Esophagus muscularis mucosa (tissue), 4 donors: ENCODE data around the gene SOX21. TPM values are rescaled to one million over a fixed set of nuclear protein-coding genes. Genes with fewer than 3 reads are reported as not detected.
A peak's percentile ranks its signal among the peaks of the same experiment; 100 is the strongest.
"Not testable (repeated sequence)": the region's sequence is repeated elsewhere in the genome, so short reads cannot be mapped to it uniquely, and the experiment has no call there.

ENCODE experiments used
- DNase-seq: peaks from one replicate; pipeline ENCODE4 v3.0.0-alpha.2; 2017; ENCODE audit errors: extremely low spot score
- H3K27ac ChIP-seq, 4 donors: fragments of 200-600 bp; sonication (generic); replicated peaks in 1 of 4; 1 replicate in 3 of 4; 2 replicates in 1 of 4; pipeline ENCODE4 v1.5.1; 2016 to 2019; ENCODE audit warnings: mild to moderate bottlenecking in 1 of 4
- H3K27me3 ChIP-seq, 4 donors: fragments of 200-600 bp; sonication (generic); one replicate each; pipeline versions ENCODE4 v1.5.1 to v1.6.0; 2016 to 2019
- H3K36me3 ChIP-seq, 4 donors: fragments of 200-600 bp; sonication (generic); one replicate each; pipeline ENCODE4 v1.5.1; 2016 to 2019
- H3K4me1 ChIP-seq, 4 donors: fragments of 200-600 bp; sonication (generic); one replicate each; pipeline ENCODE4 v1.5.1; 2016 to 2019
- H3K4me3 ChIP-seq, 4 donors: fragments of 200-600 bp; sonication (generic); 1 replicate in 2 of 4; 2 replicates in 2 of 4; pipeline ENCODE4 v1.5.1; 2016 to 2019; ENCODE audit warnings: mild to moderate bottlenecking in 4 of 4, moderate library complexity in 1 of 4
- H3K9me3 ChIP-seq, 4 donors: fragments of 200-600 bp; sonication (generic); 1 replicate in 3 of 4; 2 replicates in 1 of 4; pipeline ENCODE4 v1.5.1; 2016 to 2019
- CTCF ChIP-seq, 3 experiments: fragments of 200-600 bp in 2 of 3; fragments of 450-650 bp in 1 of 3; sonication (generic) in 2 of 3; IDR thresholded peaks; one replicate each; pipeline ENCODE4 v1.5.1; 2017 to 2019; ENCODE audit warnings: antibody characterized with exemption in 3 of 3, mild to moderate bottlenecking in 2 of 3, moderate library complexity in 1 of 3
- EP300 ChIP-seq: sonication (generic); formaldehyde crosslinking; IDR thresholded peaks from one replicate; pipeline ENCODE4 v1.6.1; 2017; ENCODE audit warnings: antibody characterized with exemption
- POLR2A ChIP-seq: fragments of 450-650 bp; IDR thresholded peaks from one replicate; pipeline ENCODE4 v1.6.1; 2017; ENCODE audit warnings: antibody characterized with exemption, moderate library complexity, mild to moderate bottlenecking, low read depth
- POLR2AphosphoS5 ChIP-seq, 2 donors: sonication (generic); formaldehyde crosslinking; IDR thresholded peaks; one replicate each; pipeline ENCODE4 v1.6.1; 2017; ENCODE audit warnings: antibody characterized with exemption in 2 of 2
- WGBS: methylation state at CpG from one replicate; pipeline ENCODE4 v1.1.5; 2018; 5-methylcytosine and 5-hydroxymethylcytosine counted together
- intact Hi-C: fragments of 100-400 bp; cut with DNase I; formaldehyde crosslinking; loops from one replicate; pipeline ENCODE4 v1.15.1; 2023
- total RNA-seq, 4 donors: library from RNA; depleted of rRNA; stranded (reverse); fragments of >200 nt; gene quantifications; one replicate each; pipeline versions ENCODE4 v1.1.0 to v1.2.1, GENCODE V29; 2016

Gene SOX21
- total RNA-seq, 4 donors from 2014 or later: not detected

- 45% methylated on average over 9 of the region's 9 CpGs for WGBS
- intact Hi-C loops: no loop called here
Measured at GRCh38 chr13:94722609-94723345, 10.4 kb upstream of the SOX21 start.

GRCh38 chr13:94718697-94719096 lies 6.4 kb upstream of the SOX21 start:
- H3K4me3 ChIP-seq, H3K4me1 ChIP-seq, H3K9me3 ChIP-seq, intact Hi-C loops, H3K36me3 ChIP-seq, DNase-seq, H3K27ac ChIP-seq: not testable (repeated sequence)
- 95% methylated on average over 1 of the region's 1 CpG for WGBS
- peaks cover 0 to 73% (median 1%) of the 10 kb centered on the region in 4 donors for H3K27me3 ChIP-seq

More at GRCh38 chr13:94722609-94723345, 10.4 kb upstream of the SOX21 start:
- Histone ChIP-seq H3K27ac (no peak overlapping the region), H3K4me1 (no peaks in the 10 kb centered on the region), H3K9me3 (peaks cover 0 to 17% (median 8%) of the 10 kb centered on the region in 4 donors), H3K4me3 (no peak overlapping the region), H3K36me3 (no peaks in the 10 kb centered on the region), H3K27me3 (peaks cover 0 to 50% (median 0%) of the 10 kb centered on the region in 4 donors)
- TF ChIP-seq CTCF (IDR thresholded peaks at IDR 0.05) (no peak), POLR2AphosphoS5 (IDR thresholded peaks at IDR 0.05) (no peak), EP300 (no peak), POLR2A (no peak)
- DNase-seq: no peak

GRCh38 chr13:94717916-94718315 lies 5.6 kb upstream of the SOX21 start:
- 82% methylated on average over 4 of the region's 4 CpGs for WGBS
- peaks cover 6 to 7% (median 7%) of the 10 kb centered on the region in 4 donors for H3K4me1 ChIP-seq
- no peak for DNase-seq
- H3K36me3 ChIP-seq: no peaks in the 10 kb centered on the region
- no peak overlapping the region for H3K4me3 ChIP-seq
- no peaks in the 10 kb centered on the region for H3K9me3 ChIP-seq
- no peak for TF ChIP-seq EP300
- TF ChIP-seq POLR2A: no peak
- no peak for TF ChIP-seq CTCF (IDR thresholded peaks at IDR 0.05)
- TF ChIP-seq POLR2AphosphoS5 (IDR thresholded peaks at IDR 0.05): no peak
- H3K27me3 ChIP-seq: peaks cover 0 to 74% (median 8%) of the 10 kb centered on the region in 4 donors
- no peak overlapping the region for H3K27ac ChIP-seq
- intact Hi-C loops: no loop called here

- intact Hi-C loops: no loop called here
- Histone ChIP-seq H3K27me3 (peaks cover 0 to 75% (median 20%) of the 10 kb centered on the region in 4 donors), H3K4me3 (no peak overlapping the region)
Measured at GRCh38 chr13:94716016-94716415, 3.7 kb upstream of the SOX21 start.

More at GRCh38 chr13:94716016-94716415, 3.7 kb upstream of the SOX21 start:
- WGBS: 60% methylated on average over 5 of the region's 5 CpGs
- DNase-seq: peak; percentile 21
- H3K36me3 ChIP-seq: no peaks in the 10 kb centered on the region
- no peak overlapping the region for H3K27ac ChIP-seq
- TF ChIP-seq EP300: no peak
- no peak for TF ChIP-seq POLR2AphosphoS5 (IDR thresholded peaks at IDR 0.05)
- TF ChIP-seq POLR2A: no peak
- no peak for TF ChIP-seq CTCF (IDR thresholded peaks at IDR 0.05)
- peaks cover 16 to 26% (median 25%) of the 10 kb centered on the region in 4 donors for H3K4me1 ChIP-seq
- H3K9me3 ChIP-seq: no peaks in the 10 kb centered on the region
